Calu3 (cell line): ENCODE results near the gene SH2B2. TPM values are rescaled to one million over a fixed set of nuclear protein-coding genes. Genes with fewer than 3 reads are reported as not detected.

Source experiments
- BruUV-seq: library from RNA; stranded (reverse); fragments of 400-500 nt; replicated peaks from 2 replicates; lab custom pipeline; 2021; lab: Mats Ljungman, UMichigan
- CTCF ChIA-PET: fragments of 300-600 bp; sonication (Branson Sonifier 250); formaldehyde crosslinking; loops from one replicate; lab custom pipeline; 2022; ENCODE audit warnings: antibody characterized with exemption; lab: Charles Lee
- DNase-seq: peaks from one replicate; pipeline ENCODE4 v3.0.0; 2022
- H3K27ac Mint-ChIP-seq: one replicate; pipeline ENCODE4 v1.8.0; 2022; ENCODE audit warnings: mixed read lengths; ENCODE audit not compliant: unreplicated experiment
- H3K27me3 Mint-ChIP-seq: one replicate; pipeline ENCODE4 v1.8.0; 2022; ENCODE audit warnings: mixed read lengths; ENCODE audit not compliant: unreplicated experiment
- H3K36me3 Mint-ChIP-seq: one replicate; pipeline ENCODE4 v1.8.0; 2022; ENCODE audit warnings: mild to moderate bottlenecking, moderate library complexity, mixed read lengths; ENCODE audit not compliant: insufficient read depth, unreplicated experiment
- H3K4me1 Mint-ChIP-seq: one replicate; pipeline ENCODE4 v1.8.0; 2022; ENCODE audit warnings: mild to moderate bottlenecking, low read depth, mixed read lengths; ENCODE audit not compliant: unreplicated experiment
- H3K4me3 Mint-ChIP-seq: one replicate; pipeline ENCODE4 v1.8.0; 2022; ENCODE audit warnings: mild to moderate bottlenecking, low read depth, moderate library complexity, mixed read lengths; ENCODE audit not compliant: unreplicated experiment
- H3K9me3 Mint-ChIP-seq: one replicate; pipeline ENCODE4 v1.8.0; 2022; ENCODE audit warnings: low read depth, mixed read lengths; ENCODE audit not compliant: unreplicated experiment
- CTCF ChIP-seq: fragments of 200-600 bp; IDR thresholded peaks from one replicate; pipeline ENCODE4 v1.8.0; 2022; ENCODE audit warnings: antibody characterized with exemption; ENCODE audit not compliant: unreplicated experiment
- intact Hi-C: fragments of 100-400 bp; cut with micrococcal nuclease; formaldehyde crosslinking; loops from one replicate; pipeline ENCODE4 v1.10.0; 2022; ENCODE audit not compliant: unreplicated experiment
- total RNA-seq: library from RNA; stranded (reverse); gene quantifications from 2 replicates; pipeline ENCODE4 v1.2.3, GENCODE V29; 2022

The SH2B2 gene
- total RNA-seq, 1 experiment from 2014 or later, result 2.7 TPM

GRCh38 chr7:102305414-102306268, 19.0 kb downstream of the SH2B2 start:
- Mint-ChIP-seq H3K27ac (no peak overlapping the region), H3K36me3 (no peaks in the 10 kb centered on the region), H3K4me3 (no peak overlapping the region), H3K4me1 (no peaks in the 10 kb centered on the region), H3K9me3 (no peaks in the 10 kb centered on the region), H3K27me3 (no peaks in the 10 kb centered on the region)
- CTCF ChIA-PET, result interaction anchor here (0.6 kb wide), 2 partner anchors 427 to 526 kb away, joined by 3 to 7 read pairs; no protein-coding TSS in a partner anchor
- no peak for DNase-seq
- no peak for TF ChIP-seq CTCF
- intact Hi-C loops, result no loop called here
- BruUV-seq, result no TSS peak

GRCh38 chr7:102306916-102307677, 20.4 kb downstream of the SH2B2 start:
- CTCF ChIA-PET, result no interaction called here
- H3K4me1 Mint-ChIP-seq, result peaks cover under 1% of the 10 kb centered on the region
- H3K36me3 Mint-ChIP-seq, result no peaks in the 10 kb centered on the region
- no TSS peak for BruUV-seq
- intact Hi-C loops, result no loop called here
- H3K4me3 Mint-ChIP-seq, result no peak overlapping the region
- DNase-seq, result no peak
- TF ChIP-seq CTCF, result no peak
- H3K27ac Mint-ChIP-seq, result no peak overlapping the region
- no peaks in the 10 kb centered on the region for H3K27me3 Mint-ChIP-seq
- no peaks in the 10 kb centered on the region for H3K9me3 Mint-ChIP-seq

- CTCF ChIA-PET, result no interaction called here
- Mint-ChIP-seq H3K4me3 (no peak overlapping the region), H3K27ac (no peak overlapping the region), H3K27me3 (no peaks in the 10 kb centered on the region), H3K36me3 (no peaks in the 10 kb centered on the region), H3K4me1 (peaks cover 9% of the 10 kb centered on the region), H3K9me3 (no peaks in the 10 kb centered on the region)
- no peak for TF ChIP-seq CTCF
- no TSS peak for BruUV-seq
- intact Hi-C loops, result no loop called here
- no peak for DNase-seq
Observed at GRCh38 chr7:102310414-102310815, 23.7 kb downstream of the SH2B2 start.

- no peak for DNase-seq
- H3K4me3 Mint-ChIP-seq, result no peak overlapping the region
- no peaks in the 10 kb centered on the region for H3K9me3 Mint-ChIP-seq
- H3K36me3 Mint-ChIP-seq, result peaks cover 2% of the 10 kb centered on the region
- CTCF ChIA-PET, result interaction anchor here (0.6 kb wide), 1 partner anchor 8 kb away, joined by 3 read pairs; no protein-coding TSS in a partner anchor
- no peak for TF ChIP-seq CTCF
- no peak overlapping the region for H3K27ac Mint-ChIP-seq
- peaks cover 9% of the 10 kb centered on the region for H3K4me1 Mint-ChIP-seq
- no peaks in the 10 kb centered on the region for H3K27me3 Mint-ChIP-seq
- intact Hi-C loops, result no loop called here
- BruUV-seq, result no TSS peak
Observed at GRCh38 chr7:102312317-102312716, 25.6 kb downstream of the SH2B2 start.
